PC-3 (cell line): ENCODE data around the gene SYK. TPM values are rescaled to one million over a fixed set of nuclear protein-coding genes. Genes with fewer than 3 reads are reported as not detected.

ENCODE experiments used
- ATAC-seq: fragments of 200-7000 bp; cut with Tn5 transposase; 2 replicates; pipeline ENCODE4 v1.9.1; 2020; ENCODE audit warnings: mild to moderate bottlenecking, moderate library complexity
- BruUV-seq: library from RNA; stranded (reverse); fragments of 400-500 nt; replicated peaks from 2 replicates; lab custom pipeline; 2021; lab: Mats Ljungman, UMichigan
- CTCF ChIA-PET: fragments of 300-600 bp; sonication (Branson Sonifier 250); formaldehyde crosslinking; loops from one replicate; lab custom pipeline; 2022; ENCODE audit warnings: antibody characterized with exemption; lab: Charles Lee
- POLR2A ChIA-PET: fragments of 300-600 bp; sonication (Branson Sonifier 250); formaldehyde crosslinking; loops from one replicate; lab custom pipeline; 2022; ENCODE audit warnings: antibody characterized with exemption; ENCODE audit not compliant: unreplicated experiment; lab: Charles Lee
- DNase-seq: peaks from one replicate; pipeline ENCODE4 v3.0.0-alpha.2; 2015
- H2AFZ ChIP-seq: fragments of 300-600 bp; sonication (generic); 2 replicates; pipeline ENCODE4 v1.6.0; 2016; ENCODE audit warnings: antibody characterized with exemption, low read length
- H3F3A ChIP-seq: fragments of 300-600 bp; sonication (generic); one replicate; pipeline ENCODE4 v1.6.0; 2017; ENCODE audit warnings: antibody characterized with exemption, low read length, control low read depth, mild to moderate bottlenecking; ENCODE audit not compliant: unreplicated experiment
- H3K27ac ChIP-seq: fragments of 300-600 bp; sonication (generic); 2 replicates; pipeline ENCODE4 v1.5.1; 2016; ENCODE audit warnings: mild to moderate bottlenecking, low read length
- H3K27me3 ChIP-seq: fragments of 300-600 bp; sonication (generic); 2 replicates; pipeline ENCODE4 v1.6.1; 2016; ENCODE audit warnings: low read length, mixed read lengths
- H3K36me3 ChIP-seq: fragments of 300-600 bp; sonication (generic); 2 replicates; pipeline ENCODE4 v1.6.1; 2016; ENCODE audit warnings: low read depth, mixed run types, low read length, mixed read lengths
- H3K4me1 ChIP-seq: fragments of 300-600 bp; sonication (generic); 2 replicates; pipeline ENCODE4 v1.5.1; 2016; ENCODE audit warnings: low read length; ENCODE audit not compliant: insufficient read depth
- H3K4me2 ChIP-seq: fragments of 300-600 bp; sonication (generic); 2 replicates; pipeline ENCODE4 v1.6.0; 2016; ENCODE audit warnings: low read length
- H3K4me3 ChIP-seq: fragments of 300-600 bp; sonication (generic); 2 replicates; pipeline ENCODE4 v1.5.1; 2016; ENCODE audit warnings: mild to moderate bottlenecking, low read length, mixed read lengths
- H3K79me2 ChIP-seq: fragments of 300-600 bp; sonication (generic); 2 replicates; pipeline ENCODE4 v1.6.1; 2017; ENCODE audit warnings: low read length, mixed read lengths
- H3K9ac ChIP-seq: fragments of 300-600 bp; sonication (generic); 2 replicates; pipeline ENCODE4 v1.6.0; 2016; ENCODE audit warnings: mild to moderate bottlenecking, low read length
- H3K9me2 ChIP-seq: fragments of 300-600 bp; sonication (generic); replicated peaks from 2 replicates; pipeline ENCODE4 v1.6.1; 2016; ENCODE audit warnings: mixed run types, low read length, mixed read lengths
- H3K9me3 ChIP-seq: fragments of 300-600 bp; sonication (generic); 2 replicates; pipeline ENCODE4 v1.6.1; 2016; ENCODE audit warnings: low read length, mixed read lengths
- H4K20me1 ChIP-seq: fragments of 300-600 bp; sonication (generic); 2 replicates; pipeline ENCODE4 v1.6.1; 2016; ENCODE audit warnings: low read length, mixed read lengths
- CTCF ChIP-seq: fragments of 300-600 bp; sonication (generic); conservative IDR thresholded peaks from 2 replicates; pipeline ENCODE4 v1.5.1; 2017; ENCODE audit warnings: antibody characterized with exemption, low read depth, mild to moderate bottlenecking, low read length
- EZH2 ChIP-seq: fragments of 300-600 bp; sonication (generic); IDR thresholded peaks from one replicate; pipeline ENCODE4 v1.6.1; 2017; ENCODE audit warnings: antibody characterized with exemption, mild to moderate bottlenecking, low read length; ENCODE audit not compliant: unreplicated experiment
- EZH2phosphoT487 ChIP-seq: fragments of 300-600 bp; sonication (generic); IDR thresholded peaks from 2 replicates; pipeline ENCODE4 v1.6.1; 2018; ENCODE audit warnings: mild to moderate bottlenecking, antibody characterized with exemption, low read length, borderline replicate concordance
- intact Hi-C: fragments of 100-400 bp; cut with micrococcal nuclease; formaldehyde crosslinking; loops from 2 replicates; pipeline ENCODE4 v1.9.0; 2023
- total RNA-seq: library from RNA; depleted of rRNA; stranded (reverse); fragments of >200 nt; gene quantifications from 2 replicates; pipeline ENCODE4 v1.2.3, GENCODE V29; 2014

The SYK gene
- total RNA-seq, 1 experiment from 2014 or later: 12.9 TPM

- no peaks in the 10 kb centered on the region for H3K27me3 ChIP-seq
- ChIA-PET CTCF (no interaction called here), POLR2A (no interaction called here)
These were observed 102.3 kb downstream of the SYK start for GRCh38 chr9:90903766-90904424.

GRCh38 chr9:90904706-90905478 lies 103.3 kb downstream of the SYK start:
- Histone ChIP-seq H3K9ac (no peak overlapping the region), H3K27ac (no peak overlapping the region), H4K20me1 (no peaks in the 10 kb centered on the region), H3K4me3 (no peak overlapping the region), H3K36me3 (no peaks in the 10 kb centered on the region), H3K4me1 (no peaks in the 10 kb centered on the region), H3K9me3 (no peaks in the 10 kb centered on the region), H3K4me2 (no peak overlapping the region), H2AFZ (no peak overlapping the region), H3K9me2 (no peaks in the 10 kb centered on the region), H3K79me2 (no peaks in the 10 kb centered on the region), H3F3A (no peaks in the 10 kb centered on the region), H3K27me3 (no peaks in the 10 kb centered on the region)
- no TSS peak for BruUV-seq
- ChIA-PET POLR2A (no interaction called here), CTCF (no interaction called here)
- DNase-seq (no peak), ATAC-seq (no peak)
- intact Hi-C loops: no loop called here
- TF ChIP-seq EZH2phosphoT487: no peak
- no peak for TF ChIP-seq EZH2
- TF ChIP-seq CTCF: no peak

More at GRCh38 chr9:90903766-90904424, 102.3 kb downstream of the SYK start:
- no TSS peak for BruUV-seq
- DNase-seq (no peak), ATAC-seq (no peak)
- no peaks in the 10 kb centered on the region for H3K9me3 ChIP-seq
- no peaks in the 10 kb centered on the region for H3K4me1 ChIP-seq
- H3K4me3 ChIP-seq: no peak overlapping the region
- no peak overlapping the region for H3K9ac ChIP-seq
- no peak overlapping the region for H3K27ac ChIP-seq
- H3F3A ChIP-seq: no peaks in the 10 kb centered on the region
- no peaks in the 10 kb centered on the region for H3K36me3 ChIP-seq
- TF ChIP-seq EZH2phosphoT487 (no peak), EZH2 (no peak), CTCF (no peak)
- H3K9me2 ChIP-seq: no peaks in the 10 kb centered on the region
- no peak overlapping the region for H2AFZ ChIP-seq
- H4K20me1 ChIP-seq: no peaks in the 10 kb centered on the region
- intact Hi-C loops: no loop called here
- no peak overlapping the region for H3K4me2 ChIP-seq
- no peaks in the 10 kb centered on the region for H3K79me2 ChIP-seq

GRCh38 chr9:90905822-90906221 lies 104.2 kb downstream of the SYK start:
- no peak for TF ChIP-seq EZH2phosphoT487
- Histone ChIP-seq H2AFZ (no peak overlapping the region), H3K4me2 (no peak overlapping the region), H4K20me1 (no peaks in the 10 kb centered on the region), H3K9me2 (no peaks in the 10 kb centered on the region), H3K4me1 (no peaks in the 10 kb centered on the region), H3K36me3 (no peaks in the 10 kb centered on the region), H3K27ac (no peak overlapping the region), H3K9ac (no peak overlapping the region), H3K9me3 (no peaks in the 10 kb centered on the region), H3F3A (no peaks in the 10 kb centered on the region), H3K79me2 (no peaks in the 10 kb centered on the region), H3K4me3 (no peak overlapping the region), H3K27me3 (no peaks in the 10 kb centered on the region)
- no TSS peak for BruUV-seq
- intact Hi-C loops: no loop called here
- ChIA-PET CTCF (no interaction called here), POLR2A (no interaction called here)
- DNase-seq (no peak), ATAC-seq (no peak)
